ENCODE measurements around the gene JUP.
A peak's percentile ranks its signal among the peaks of the same experiment; 100 is the strongest.

JUP gene

GRCh38 chr17:41722231-41722630 lies 64.3 kb downstream of the JUP start:
- TF ChIP-seq Cebpa-rat (IDR thresholded peaks at IDR 0.05), result no peak
- H3K27ac ChIP-seq, result no peak overlapping the region
- no peaks in the 10 kb centered on the region for H3K9me3 ChIP-seq (replicated peaks in 1 of 11)
- H3K36me3 ChIP-seq, result peaks cover 0 to 7% (median 0%) of the 10 kb centered on the region in 11 experiments; a peak in 1 of 22 replicates
- H4K20me1 ChIP-seq, result no peaks in the 10 kb centered on the region
- no peak overlapping the region for H3K9ac ChIP-seq
- H3K27me3 ChIP-seq, result no peaks in the 10 kb centered on the region
- H3K4me3 ChIP-seq, result no peak overlapping the region
- peaks cover 20 to 48% (median 38%) of the 10 kb centered on the region in 10 experiments for H3K4me1 ChIP-seq
- peak overlapping the region in 7 of 11 experiments; percentile 4 to 38 (median 30); a peak in 8 of 22 replicates for H3K4me2 ChIP-seq

- peaks cover 25 to 41% (median 33%) of the 10 kb centered on the region in 10 experiments for H3K4me1 ChIP-seq
- no peaks in the 10 kb centered on the region for H3K9me3 ChIP-seq (replicated peaks in 1 of 11)
- H3K27ac ChIP-seq, result peak overlapping the region; percentile 43 to 84 (median 74); a peak in 21 of 22 replicates
- H3K36me3 ChIP-seq, result no peaks in the 10 kb centered on the region
- H3K4me2 ChIP-seq, result peak overlapping the region; percentile 61 to 87 (median 69)
- H3K4me3 ChIP-seq, result no peak overlapping the region
- no peaks in the 10 kb centered on the region for H4K20me1 ChIP-seq
- no peak for TF ChIP-seq Cebpa-rat (IDR thresholded peaks at IDR 0.05)
- no peaks in the 10 kb centered on the region for H3K27me3 ChIP-seq
- peak overlapping the region in 10 of 11 experiments; percentile 17 to 69 (median 48); a peak in 16 of 22 replicates for H3K9ac ChIP-seq
These were observed 68.2 kb downstream of the JUP start for GRCh38 chr17:41718287-41718645.

GRCh38 chr17:41717408-41718286 lies 68.9 kb downstream of the JUP start:
- TF ChIP-seq Cebpa-rat (IDR thresholded peaks at IDR 0.05), result peak in 5 of 11 experiments; percentile 19 to 40 (median 35); a peak in 5 of 22 replicates
- no peak overlapping the region; a peak in 1 of 20 replicates for H3K4me3 ChIP-seq
- H3K9me3 ChIP-seq (replicated peaks in 1 of 11), result no peaks in the 10 kb centered on the region
- H3K9ac ChIP-seq, result peak overlapping the region; percentile 41 to 69 (median 51); a peak in 21 of 22 replicates
- peak overlapping the region; percentile 61 to 87 (median 69) for H3K4me2 ChIP-seq
- no peaks in the 10 kb centered on the region for H4K20me1 ChIP-seq
- peak overlapping the region; percentile 43 to 84 (median 74); a peak in 21 of 22 replicates for H3K27ac ChIP-seq
- no peaks in the 10 kb centered on the region for H3K36me3 ChIP-seq
- H3K27me3 ChIP-seq, result no peaks in the 10 kb centered on the region
- H3K4me1 ChIP-seq, result peaks cover 25 to 35% (median 29%) of the 10 kb centered on the region in 10 experiments

GRCh38 chr17:41711669-41712400 lies 74.7 kb downstream of the JUP start, which contains the start of gene GAST:
TSS of gene GAST (plus strand) at chr17:41712331. CDS start at chr17:41715437, 3,106 bp downstream.
- H3K9ac ChIP-seq, result peak within 1 kb of the TSS in 2 of 11 experiments; percentile 4 to 9; a peak in 1 of 22 replicates
- no peaks in the 10 kb centered on the region for H4K20me1 ChIP-seq
- no peaks in the 10 kb centered on the region for H3K27me3 ChIP-seq
- no peaks in the 10 kb centered on the region; a peak in 1 of 22 replicates for H3K9me3 ChIP-seq (replicated peaks in 1 of 11)
- H3K36me3 ChIP-seq, result no peaks in the 10 kb centered on the region
- peak within 1 kb of the TSS in 10 of 11 experiments; percentile 15 to 78 (median 65); a peak in 18 of 22 replicates for H3K4me2 ChIP-seq
- H3K27ac ChIP-seq, result peak within 1 kb of the TSS in 9 of 11 experiments; percentile 41 to 79 (median 65); a peak in 17 of 22 replicates
- no peak for TF ChIP-seq Cebpa-rat (IDR thresholded peaks at IDR 0.05)
- H3K4me3 ChIP-seq, result no peak within 1 kb of the TSS
- peaks cover 12 to 36% (median 29%) of the 10 kb centered on the region in 10 experiments for H3K4me1 ChIP-seq

- Histone ChIP-seq H3K27ac (peak overlapping the region in 9 of 11 experiments; percentile 41 to 79 (median 65); a peak in 17 of 22 replicates), H3K9ac (peak overlapping the region in 4 of 11 experiments; percentile 4 to 61 (median 40); a peak in 5 of 22 replicates), H3K36me3 (no peaks in the 10 kb centered on the region), H3K4me3 (no peak overlapping the region), H3K4me2 (peak overlapping the region; percentile 7 to 78 (median 61); a peak in 19 of 22 replicates), H3K9me3 (replicated peaks in 1 of 11) (no peaks in the 10 kb centered on the region; a peak in 1 of 22 replicates), H3K27me3 (no peaks in the 10 kb centered on the region), H4K20me1 (no peaks in the 10 kb centered on the region), H3K4me1 (peaks cover 7 to 29% (median 25%) of the 10 kb centered on the region in 10 experiments; a peak in 16 of 20 replicates)
- peak in 7 of 11 experiments; percentile 24 to 90 (median 67); a peak in 12 of 22 replicates for TF ChIP-seq Cebpa-rat (IDR thresholded peaks at IDR 0.05)
These were observed 75.9 kb downstream of the JUP start for GRCh38 chr17:41710472-41711090.

- Histone ChIP-seq H3K27me3 (no peaks in the 10 kb centered on the region), H3K36me3 (no peaks in the 10 kb centered on the region), H3K9me3 (replicated peaks in 1 of 11) (no peaks in the 10 kb centered on the region; a peak in 1 of 22 replicates), H3K4me1 (peaks cover 7 to 38% (median 33%) of the 10 kb centered on the region in 10 experiments; a peak in 16 of 20 replicates), H3K9ac (no peak overlapping the region), H4K20me1 (no peaks in the 10 kb centered on the region), H3K27ac (peak overlapping the region in 1 of 11 experiments; percentile 79; a peak in 1 of 22 replicates), H3K4me2 (no peak overlapping the region), H3K4me3 (no peak overlapping the region)
- no peak for TF ChIP-seq Cebpa-rat (IDR thresholded peaks at IDR 0.05)
These were observed 78.5 kb downstream of the JUP start for GRCh38 chr17:41707803-41708669.

GRCh38 chr17:41705271-41705991 lies 81.1 kb downstream of the JUP start:
- Histone ChIP-seq H3K27me3 (no peaks in the 10 kb centered on the region), H3K9me3 (replicated peaks in 1 of 11) (no peaks in the 10 kb centered on the region; a peak in 1 of 22 replicates), H4K20me1 (no peaks in the 10 kb centered on the region), H3K9ac (no peak overlapping the region; a peak in 1 of 22 replicates), H3K27ac (peak overlapping the region in 1 of 11 experiments; percentile 18; a peak in 1 of 22 replicates), H3K4me1 (peaks cover 0 to 24% (median 19%) of the 10 kb centered on the region in 10 experiments; a peak in 16 of 20 replicates), H3K4me3 (no peak overlapping the region), H3K36me3 (no peaks in the 10 kb centered on the region), H3K4me2 (peak overlapping the region in 4 of 11 experiments; percentile 5 to 36 (median 10); a peak in 4 of 22 replicates)
- no peak for TF ChIP-seq Cebpa-rat (IDR thresholded peaks at IDR 0.05)
